Mesendoderm (in vitro differentiated cells): ENCODE results near the gene PIAS4.

ENCODE experiments used
- DNase-seq: peaks from one replicate; pipeline ENCODE4 v3.0.0; 2013
- H2AK5ac ChIP-seq: 2 replicates; pipeline ENCODE4 v1.6.1; 2013; ENCODE audit warnings: low read length, inconsistent platforms
- H2BK120ac ChIP-seq: 2 replicates; pipeline ENCODE4 v1.6.1; 2013; ENCODE audit warnings: low read depth, mild to moderate bottlenecking, low read length, moderate library complexity, mixed read lengths
- H2BK15ac ChIP-seq: replicated peaks from 2 replicates; pipeline ENCODE4 v1.6.1; 2013; ENCODE audit warnings: low read depth, mild to moderate bottlenecking, moderate library complexity
- H2BK5ac ChIP-seq: 2 replicates; pipeline ENCODE4 v1.6.1; 2013; ENCODE audit warnings: low read length, inconsistent platforms
- H3K18ac ChIP-seq: 2 replicates; pipeline ENCODE4 v1.6.1; 2013; ENCODE audit warnings: mild to moderate bottlenecking, low read length, mixed read lengths
- H3K23ac ChIP-seq: one replicate; pipeline ENCODE4 v1.6.1; 2013; ENCODE audit warnings: low read length
- H3K27ac ChIP-seq: 2 replicates; pipeline ENCODE4 v1.5.1; 2013; ENCODE audit warnings: low read depth, mild to moderate bottlenecking, inconsistent platforms, low read length, moderate library complexity
- H3K27me3 ChIP-seq: 2 replicates; pipeline ENCODE4 v1.6.1; 2013; ENCODE audit warnings: low read length, control low read depth, mild to moderate bottlenecking, inconsistent platforms; ENCODE audit not compliant: insufficient read depth, poor library complexity
- H3K36me3 ChIP-seq: 2 replicates; pipeline ENCODE4 v1.6.1; 2013; ENCODE audit warnings: low read length, inconsistent platforms; ENCODE audit not compliant: control insufficient read depth, insufficient read depth
- H3K4ac ChIP-seq: one replicate; pipeline ENCODE4 v1.6.1; 2013; ENCODE audit warnings: low read depth, mild to moderate bottlenecking, low read length, moderate library complexity
- H3K4me1 ChIP-seq: 2 replicates; pipeline ENCODE4 v1.6.1; 2013; ENCODE audit warnings: low read depth, low read length, inconsistent platforms; ENCODE audit not compliant: control insufficient read depth
- H3K4me2 ChIP-seq: 2 replicates; pipeline ENCODE4 v1.6.1; 2013; ENCODE audit warnings: low read length
- H3K4me3 ChIP-seq: 2 replicates; pipeline ENCODE4 v1.5.1; 2013; ENCODE audit warnings: mild to moderate bottlenecking, low read length
- H3K56ac ChIP-seq: one replicate; pipeline ENCODE4 v1.6.1; 2013; ENCODE audit warnings: low read length
- H3K79me1 ChIP-seq: 2 replicates; pipeline ENCODE4 v1.6.1; 2013; ENCODE audit warnings: low read length, inconsistent platforms
- H3K79me2 ChIP-seq: 2 replicates; pipeline ENCODE4 v1.6.1; 2013; ENCODE audit warnings: mild to moderate bottlenecking, low read length; ENCODE audit not compliant: control insufficient read depth, insufficient read depth
- H3K9ac ChIP-seq: 2 replicates; pipeline ENCODE4 v1.6.1; 2013; ENCODE audit warnings: low read length, inconsistent platforms
- H4K5ac ChIP-seq: one replicate; pipeline ENCODE4 v1.6.1; 2013; ENCODE audit warnings: low read length
- H4K8ac ChIP-seq: one replicate; pipeline ENCODE4 v1.6.1; 2013; ENCODE audit warnings: low read depth, mild to moderate bottlenecking, control low read depth, low read length, moderate library complexity
- WGBS: extraction: QIAGEN DNeasy Blood & Tissue Kit; methylation state at CpG from one replicate; pipeline ENCODE4 v1.1.7; 2013; ENCODE audit warnings: low lambda C conversion rate, missing lambda C conversion rate; ENCODE audit not compliant: insufficient coverage; ENCODE audit errors: extremely low coverage; 5-methylcytosine and 5-hydroxymethylcytosine counted together

Gene PIAS4

GRCh38 chr19:4082172-4082571 is 74.6 kb downstream of the PIAS4 start:
- no peaks in the 10 kb centered on the region for H3K27me3 ChIP-seq
- no peaks in the 10 kb centered on the region for H3K79me1 ChIP-seq
- no peak overlapping the region for H4K5ac ChIP-seq
- H3K36me3 ChIP-seq: no peaks in the 10 kb centered on the region
- H4K8ac ChIP-seq: no peak overlapping the region
- no peak overlapping the region for H3K27ac ChIP-seq
- H3K4me3 ChIP-seq: no peak overlapping the region
- peaks cover under 1% of the 10 kb centered on the region for H3K4me1 ChIP-seq
- DNase-seq: no peak
- H2AK5ac ChIP-seq: no peak overlapping the region
- no peak overlapping the region for H3K4me2 ChIP-seq
- no peak overlapping the region for H3K9ac ChIP-seq
- no peak overlapping the region for H3K4ac ChIP-seq
- no peak overlapping the region for H2BK5ac ChIP-seq
- no CpG with 5 or more reads among the region's 9 CpGs for WGBS
- no peak overlapping the region for H3K23ac ChIP-seq
- no peak overlapping the region for H3K18ac ChIP-seq
- no peak overlapping the region for H2BK120ac ChIP-seq
- no peak overlapping the region for H3K56ac ChIP-seq
- H3K79me2 ChIP-seq: no peaks in the 10 kb centered on the region
- no peak overlapping the region for H2BK15ac ChIP-seq

DNA sequence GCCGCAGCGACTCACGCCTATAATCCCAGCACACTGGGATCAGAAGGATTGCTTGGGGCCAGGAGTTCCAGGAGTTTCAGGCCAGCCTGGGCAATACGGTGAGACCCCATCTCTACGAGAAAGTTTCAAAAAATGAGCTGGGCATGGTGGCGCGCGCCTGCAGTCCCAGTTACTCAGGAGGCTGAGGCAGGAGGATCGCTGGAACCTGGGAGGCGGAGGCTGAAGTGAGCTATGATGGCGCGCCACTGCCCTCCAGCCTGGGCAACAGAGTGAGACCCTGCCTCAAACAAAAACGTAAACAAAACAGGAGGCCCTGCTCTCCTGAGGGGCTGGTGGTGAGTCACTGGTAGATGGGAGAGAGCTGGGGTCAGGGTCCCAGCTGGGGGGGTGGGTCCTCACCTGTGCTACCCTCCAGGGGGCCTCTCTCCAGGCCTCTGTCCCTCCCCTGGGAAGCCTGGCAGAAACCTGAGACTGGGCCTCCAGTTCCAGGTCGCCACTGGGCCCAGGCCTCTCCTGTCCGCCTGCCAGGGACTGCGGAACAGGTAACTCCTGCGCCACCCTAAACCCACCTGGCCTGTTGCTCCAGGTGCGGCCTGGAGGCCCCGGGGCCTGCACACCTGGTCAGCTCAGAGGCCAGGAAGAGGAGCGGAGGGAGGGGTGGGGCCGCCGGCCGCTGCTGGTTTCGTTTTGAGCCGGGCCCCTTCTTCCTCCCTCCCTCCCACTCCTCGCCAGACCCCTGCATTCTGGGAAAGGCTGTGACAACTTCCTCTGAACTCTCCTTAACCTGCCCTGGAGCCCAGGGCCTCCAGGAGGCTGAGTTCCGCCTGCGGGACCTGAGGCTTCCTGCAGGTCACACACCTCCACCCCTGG is 76.4 kb downstream of the PIAS4 start:
- H2AK5ac ChIP-seq: no peak overlapping the region
- H4K8ac ChIP-seq: no peak overlapping the region
- H2BK15ac ChIP-seq: no peak overlapping the region
- no peak overlapping the region for H3K9ac ChIP-seq
- H2BK5ac ChIP-seq: no peak overlapping the region
- no peaks in the 10 kb centered on the region for H3K4me1 ChIP-seq
- no peaks in the 10 kb centered on the region for H3K36me3 ChIP-seq
- no peaks in the 10 kb centered on the region for H3K79me2 ChIP-seq
- no peak overlapping the region for H3K23ac ChIP-seq
- H3K56ac ChIP-seq: no peak overlapping the region
- no peaks in the 10 kb centered on the region for H3K27me3 ChIP-seq
- H3K4me3 ChIP-seq: no peak overlapping the region
- no peak overlapping the region for H3K4ac ChIP-seq
- H3K4me2 ChIP-seq: no peak overlapping the region
- peak; percentile 56 for DNase-seq
- H3K18ac ChIP-seq: no peak overlapping the region
- no CpG with 5 or more reads among the region's 28 CpGs for WGBS
- H4K5ac ChIP-seq: no peak overlapping the region
- H2BK120ac ChIP-seq: no peak overlapping the region
- H3K27ac ChIP-seq: no peak overlapping the region
- H3K79me1 ChIP-seq: no peaks in the 10 kb centered on the region

DNA sequence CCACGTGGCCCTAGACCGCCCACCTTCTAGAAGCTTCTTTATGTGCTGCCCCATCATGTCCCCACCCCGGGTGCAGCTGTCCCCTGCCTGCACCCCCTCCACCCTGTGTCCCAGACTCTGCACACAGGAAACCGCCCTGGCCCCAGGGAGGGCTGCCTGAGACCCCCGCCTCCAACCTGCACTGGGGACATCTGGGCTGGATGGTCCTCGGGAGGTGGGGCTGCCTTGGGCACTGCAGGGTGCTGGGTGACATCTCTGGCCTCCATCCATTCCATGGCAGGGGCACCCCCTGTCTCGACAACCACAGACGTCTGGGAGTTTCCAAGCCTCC is 77.0 kb downstream of the PIAS4 start:
- Histone ChIP-seq H3K27ac (no peak overlapping the region), H3K23ac (no peak overlapping the region), H2AK5ac (no peak overlapping the region), H3K4me2 (no peak overlapping the region), H3K27me3 (no peaks in the 10 kb centered on the region), H3K4me3 (no peak overlapping the region), H2BK5ac (no peak overlapping the region), H3K79me2 (no peaks in the 10 kb centered on the region), H3K4ac (no peak overlapping the region), H3K36me3 (peaks cover 2% of the 10 kb centered on the region), H3K9ac (no peak overlapping the region), H3K18ac (no peak overlapping the region), H3K4me1 (no peaks in the 10 kb centered on the region), H4K5ac (no peak overlapping the region), H2BK120ac (no peak overlapping the region), H2BK15ac (no peak overlapping the region), H3K79me1 (no peaks in the 10 kb centered on the region), H3K56ac (peak overlapping the region; percentile 25), H4K8ac (no peak overlapping the region)
- no CpG with 5 or more reads among the region's 8 CpGs for WGBS
- DNase-seq: no peak

DNA sequence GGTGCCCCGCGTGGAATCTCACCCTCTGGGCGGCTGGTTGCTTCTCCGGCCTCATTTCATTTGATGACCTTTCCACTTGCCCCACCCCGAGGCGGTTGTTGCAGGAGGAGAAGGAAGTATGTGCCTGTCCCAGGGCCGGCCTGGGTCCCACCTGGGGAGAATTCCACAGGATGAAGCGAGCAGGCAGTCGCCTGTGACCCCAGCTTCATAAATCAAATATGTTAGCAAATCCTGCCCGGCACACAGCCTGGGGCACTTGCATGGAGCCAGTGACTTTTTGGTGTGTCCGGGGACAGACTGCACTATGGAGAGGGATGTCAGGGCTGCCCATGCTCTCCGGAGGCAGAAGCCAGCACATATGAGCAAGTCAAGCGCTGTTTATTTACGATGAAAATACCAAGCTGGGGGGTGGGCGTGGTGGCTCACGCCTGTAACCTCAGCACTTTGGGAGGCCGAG is 78.9 kb downstream of the PIAS4 start:
- WGBS: no CpG with 5 or more reads among the region's 17 CpGs
- no peak overlapping the region for H3K9ac ChIP-seq
- H2BK120ac ChIP-seq: no peak overlapping the region
- no peak overlapping the region for H2BK15ac ChIP-seq
- no peak overlapping the region for H3K56ac ChIP-seq
- no peaks in the 10 kb centered on the region for H3K79me1 ChIP-seq
- H4K5ac ChIP-seq: no peak overlapping the region
- no peak overlapping the region for H3K23ac ChIP-seq
- H3K4me3 ChIP-seq: no peak overlapping the region
- H4K8ac ChIP-seq: no peak overlapping the region
- H3K27ac ChIP-seq: no peak overlapping the region
- no peak overlapping the region for H3K18ac ChIP-seq
- H2BK5ac ChIP-seq: no peak overlapping the region
- no peaks in the 10 kb centered on the region for H3K4me1 ChIP-seq
- H3K79me2 ChIP-seq: no peaks in the 10 kb centered on the region
- no peak for DNase-seq
- H2AK5ac ChIP-seq: no peak overlapping the region
- no peaks in the 10 kb centered on the region for H3K27me3 ChIP-seq
- no peak overlapping the region for H3K4ac ChIP-seq
- H3K36me3 ChIP-seq: peaks cover 3% of the 10 kb centered on the region
- no peak overlapping the region for H3K4me2 ChIP-seq

DNA sequence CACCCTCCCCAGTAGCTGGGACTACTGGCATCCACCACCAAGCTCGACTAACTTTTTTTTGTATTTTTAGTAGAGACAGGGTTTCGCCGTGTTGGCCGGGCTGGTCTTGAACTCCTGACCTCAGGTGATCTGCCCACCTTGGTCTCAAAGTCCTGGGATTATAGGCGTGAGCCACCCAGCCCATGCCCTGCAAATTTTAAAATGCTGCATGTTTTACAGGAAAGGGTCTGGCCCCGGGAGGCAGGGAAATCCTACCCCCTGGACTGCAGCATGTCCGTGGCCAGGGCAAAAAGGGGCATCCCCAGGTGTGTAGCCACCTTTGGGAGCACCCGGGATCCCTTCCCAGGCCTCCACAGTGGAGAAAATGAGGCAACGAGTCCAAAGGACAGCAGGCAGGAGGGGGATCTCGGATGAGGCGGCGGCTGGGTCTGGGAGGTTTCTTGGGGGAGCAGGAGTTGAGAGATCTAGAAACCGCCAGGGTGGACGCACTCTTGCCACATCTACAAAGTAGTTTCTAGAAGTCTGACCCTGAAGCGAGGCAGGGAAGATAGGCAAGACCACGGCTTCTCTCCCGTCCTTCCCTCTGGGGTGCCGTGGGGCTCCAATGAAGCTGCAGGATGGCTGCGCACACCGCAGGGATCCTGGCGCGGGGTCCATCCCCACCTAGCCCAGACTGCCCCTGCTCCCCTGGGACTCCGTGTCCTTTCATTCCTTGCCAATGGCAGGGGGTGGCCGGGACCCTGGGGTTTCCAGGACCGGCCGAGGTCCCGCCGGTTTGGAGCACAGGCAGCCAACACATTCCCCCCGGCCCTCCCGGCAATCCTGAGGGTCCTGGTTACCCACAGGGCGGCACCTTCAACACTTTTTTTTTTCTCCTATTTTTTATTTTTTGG is 80.5 kb downstream of the PIAS4 start:
- Histone ChIP-seq H3K23ac (no peak overlapping the region), H3K56ac (no peak overlapping the region), H4K8ac (no peak overlapping the region), H3K79me2 (no peaks in the 10 kb centered on the region), H3K79me1 (no peaks in the 10 kb centered on the region), H3K9ac (no peak overlapping the region), H3K4me1 (no peaks in the 10 kb centered on the region), H3K4me3 (no peak overlapping the region), H2BK5ac (no peak overlapping the region), H2AK5ac (no peak overlapping the region), H3K27me3 (no peaks in the 10 kb centered on the region), H2BK15ac (no peak overlapping the region), H3K18ac (no peak overlapping the region), H2BK120ac (no peak overlapping the region), H4K5ac (no peak overlapping the region), H3K27ac (no peak overlapping the region), H3K4me2 (no peak overlapping the region), H3K4ac (no peak overlapping the region), H3K36me3 (peaks cover 3% of the 10 kb centered on the region)
- no CpG with 5 or more reads among the region's 31 CpGs for WGBS
- DNase-seq: no peak
